ENCODE results near the gene AGAP1.

AGAP1 gene

DNA sequence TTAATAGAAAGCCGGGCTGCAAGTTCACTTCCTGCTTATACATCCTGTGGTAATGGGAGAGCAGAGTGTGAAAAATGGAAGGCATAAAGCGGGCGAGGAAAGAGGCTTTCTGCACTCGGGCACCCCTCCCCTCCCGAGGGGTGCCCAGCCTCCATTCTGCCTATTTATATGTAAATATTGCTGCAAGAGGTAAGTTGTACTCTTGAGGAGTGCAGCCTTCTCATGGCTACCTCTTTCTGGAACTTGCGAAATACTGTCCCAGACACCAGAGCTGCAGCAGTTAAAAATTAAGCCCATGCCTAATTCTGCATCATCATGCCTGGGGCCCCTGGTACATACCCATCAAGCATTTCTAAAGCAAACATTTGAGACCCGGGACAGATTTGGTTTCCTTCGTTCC lies 518.3 kb downstream of the AGAP1 start:
- no peak overlapping the region for H3K4me3 ChIP-seq (ENCODE audit: low read depth, low read length)
- DNase-seq (ENCODE audit: low read depth) = no peak
- TF ChIP-seq, protein P1, sequence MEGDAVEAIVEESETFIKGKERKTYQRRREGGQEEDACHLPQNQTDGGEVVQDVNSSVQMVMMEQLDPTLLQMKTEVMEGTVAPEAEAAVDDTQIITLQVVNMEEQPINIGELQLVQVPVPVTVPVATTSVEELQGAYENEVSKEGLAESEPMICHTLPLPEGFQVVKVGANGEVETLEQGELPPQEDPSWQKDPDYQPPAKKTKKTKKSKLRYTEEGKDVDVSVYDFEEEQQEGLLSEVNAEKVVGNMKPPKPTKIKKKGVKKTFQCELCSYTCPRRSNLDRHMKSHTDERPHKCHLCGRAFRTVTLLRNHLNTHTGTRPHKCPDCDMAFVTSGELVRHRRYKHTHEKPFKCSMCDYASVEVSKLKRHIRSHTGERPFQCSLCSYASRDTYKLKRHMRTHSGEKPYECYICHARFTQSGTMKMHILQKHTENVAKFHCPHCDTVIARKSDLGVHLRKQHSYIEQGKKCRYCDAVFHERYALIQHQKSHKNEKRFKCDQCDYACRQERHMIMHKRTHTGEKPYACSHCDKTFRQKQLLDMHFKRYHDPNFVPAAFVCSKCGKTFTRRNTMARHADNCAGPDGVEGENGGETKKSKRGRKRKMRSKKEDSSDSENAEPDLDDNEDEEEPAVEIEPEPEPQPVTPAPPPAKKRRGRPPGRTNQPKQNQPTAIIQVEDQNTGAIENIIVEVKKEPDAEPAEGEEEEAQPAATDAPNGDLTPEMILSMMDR (IDR thresholded peaks at IDR 0.05; ENCODE audit: insufficient read depth, low read depth, low read length, missing control alignments) = no peak

DNA sequence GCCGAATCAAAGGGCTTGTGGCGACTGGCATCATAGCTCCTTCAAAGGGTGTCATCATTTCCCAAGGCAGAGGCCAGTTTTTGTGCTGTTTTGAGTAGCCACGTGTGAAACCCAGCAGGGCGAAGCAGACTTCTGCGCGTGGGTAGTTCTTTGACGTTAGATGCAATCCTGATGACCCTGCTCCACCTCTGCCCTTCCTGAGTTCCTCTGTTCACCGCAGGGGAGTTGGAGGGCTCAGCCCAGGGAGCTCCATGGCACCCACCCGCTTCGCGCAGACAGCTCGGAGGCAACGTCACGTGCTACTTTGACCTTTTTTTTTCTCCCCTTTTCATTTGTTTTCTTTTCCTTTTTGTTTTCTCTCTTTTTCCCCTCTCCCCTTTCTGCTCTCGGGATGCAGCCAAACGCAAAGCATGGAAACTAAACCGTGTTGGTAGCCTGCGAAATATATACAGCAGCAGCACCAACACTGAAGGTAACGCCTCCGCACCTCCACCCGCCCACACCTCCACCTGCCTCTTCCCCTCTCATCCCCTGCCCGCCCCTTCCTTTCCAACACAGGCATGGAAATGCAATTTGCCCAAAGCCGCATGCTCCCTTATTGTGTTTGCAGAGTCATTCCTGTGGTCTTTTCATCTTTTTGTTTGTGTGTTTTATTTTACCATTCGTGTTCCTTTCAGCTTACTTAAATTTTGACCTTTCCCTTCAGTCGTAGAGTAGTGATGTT lies 520.7 kb downstream of the AGAP1 start:
- H3K4me3 ChIP-seq (ENCODE audit: low read depth, low read length) = no peak overlapping the region
- TF ChIP-seq, protein P1 (IDR thresholded peaks at IDR 0.05; ENCODE audit: insufficient read depth, low read depth, low read length, missing control alignments) = no peak
- DNase-seq (ENCODE audit: low read depth) = no peak

DNA sequence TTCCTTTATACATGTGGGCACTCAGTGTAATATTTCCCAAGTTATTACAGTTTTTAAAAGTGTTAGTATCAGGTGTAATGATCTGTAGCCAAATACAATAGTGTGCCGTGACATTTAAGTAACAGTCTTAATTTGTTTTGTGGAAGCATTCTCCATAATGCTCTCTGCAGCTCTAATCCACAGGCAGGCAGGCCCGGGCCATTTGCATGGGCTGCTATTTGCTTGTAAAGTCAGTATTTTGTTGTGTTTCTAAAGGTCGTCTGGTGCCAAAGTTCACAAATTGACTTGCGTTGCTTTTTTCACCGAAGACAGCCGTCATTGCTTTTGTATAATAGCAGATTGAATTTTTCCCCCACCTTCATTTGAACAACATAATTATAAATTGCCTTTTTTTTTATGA lies 521.3 kb downstream of the AGAP1 start:
- H3K4me3 ChIP-seq (ENCODE audit: low read depth, low read length) = no peak overlapping the region
- TF ChIP-seq, protein P1 (IDR thresholded peaks at IDR 0.05; ENCODE audit: insufficient read depth, low read depth, low read length, missing control alignments) = no peak
- no peak for DNase-seq (ENCODE audit: low read depth)

DNA sequence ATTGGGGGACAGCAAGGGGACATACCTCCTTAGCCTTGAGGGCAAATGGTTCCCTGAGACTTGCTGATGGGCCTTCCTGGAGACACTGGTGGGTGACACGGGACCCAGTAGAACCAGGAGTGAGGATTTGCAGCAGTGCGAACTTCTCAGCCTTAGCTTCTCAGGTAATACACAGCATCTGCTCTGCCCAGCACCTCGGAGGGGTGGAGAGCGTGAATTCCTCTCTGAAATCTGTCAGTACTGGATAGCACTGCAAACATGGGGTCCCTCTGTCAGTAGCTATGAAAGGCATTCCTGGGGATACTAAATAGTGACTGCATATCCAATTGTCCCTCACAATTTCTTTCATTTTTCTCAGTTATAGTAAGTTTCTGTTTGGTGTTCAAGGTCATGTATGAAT lies 522.7 kb downstream of the AGAP1 start:
- no peak overlapping the region for H3K4me3 ChIP-seq (ENCODE audit: low read depth, low read length)
- DNase-seq (ENCODE audit: low read depth) = no peak
- TF ChIP-seq, protein P1 (IDR thresholded peaks at IDR 0.05; ENCODE audit: insufficient read depth, low read depth, low read length, missing control alignments) = no peak

DNA sequence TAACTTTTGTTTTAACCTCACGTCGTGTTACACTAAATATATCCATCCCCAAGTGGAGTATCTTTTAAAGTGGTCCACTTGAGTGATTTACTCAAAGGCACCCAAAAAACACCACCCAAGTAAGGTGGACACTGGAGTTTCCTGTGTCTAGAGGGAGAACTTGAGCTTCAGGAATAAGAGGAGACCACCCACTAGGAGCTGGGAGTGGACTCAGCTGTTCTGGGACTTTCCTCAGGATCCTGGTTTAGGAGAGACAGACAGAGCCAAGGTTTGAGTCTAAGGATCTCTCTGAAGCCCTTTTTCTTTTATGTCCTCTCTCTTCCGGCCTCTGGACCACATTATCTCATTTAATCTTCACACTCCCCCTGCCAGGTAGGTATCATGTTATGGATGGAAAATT lies 523.6 kb downstream of the AGAP1 start:
- DNase-seq (ENCODE audit: low read depth) = no peak
- H3K4me3 ChIP-seq (ENCODE audit: low read depth, low read length) = no peak overlapping the region
- TF ChIP-seq, protein P1 (IDR thresholded peaks at IDR 0.05; ENCODE audit: insufficient read depth, low read depth, low read length, missing control alignments) = no peak

DNA sequence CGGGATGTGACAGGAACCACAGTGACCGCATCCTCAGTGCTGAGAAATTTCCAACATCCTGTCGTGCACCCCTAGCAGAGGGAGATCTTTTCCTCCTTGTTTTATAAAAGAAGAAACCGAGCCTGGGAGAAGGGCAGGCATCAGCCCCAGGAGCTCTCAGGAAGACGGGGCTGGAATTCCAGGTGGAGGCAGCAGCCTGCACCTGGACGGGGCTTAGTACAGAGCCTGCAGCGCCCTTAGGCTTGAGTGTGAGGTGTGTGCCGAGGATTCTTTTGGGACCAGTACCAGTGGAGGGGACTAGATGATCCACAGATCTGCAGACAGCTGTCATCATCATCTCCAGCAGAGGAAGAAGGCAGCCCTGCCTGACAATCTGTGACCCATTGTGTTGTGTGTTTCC lies 525.6 kb downstream of the AGAP1 start:
- TF ChIP-seq, protein P1 (IDR thresholded peaks at IDR 0.05; ENCODE audit: insufficient read depth, low read depth, low read length, missing control alignments) = no peak
- DNase-seq (ENCODE audit: low read depth) = no peak
- H3K4me3 ChIP-seq (ENCODE audit: low read depth, low read length) = no peak overlapping the region

DNA sequence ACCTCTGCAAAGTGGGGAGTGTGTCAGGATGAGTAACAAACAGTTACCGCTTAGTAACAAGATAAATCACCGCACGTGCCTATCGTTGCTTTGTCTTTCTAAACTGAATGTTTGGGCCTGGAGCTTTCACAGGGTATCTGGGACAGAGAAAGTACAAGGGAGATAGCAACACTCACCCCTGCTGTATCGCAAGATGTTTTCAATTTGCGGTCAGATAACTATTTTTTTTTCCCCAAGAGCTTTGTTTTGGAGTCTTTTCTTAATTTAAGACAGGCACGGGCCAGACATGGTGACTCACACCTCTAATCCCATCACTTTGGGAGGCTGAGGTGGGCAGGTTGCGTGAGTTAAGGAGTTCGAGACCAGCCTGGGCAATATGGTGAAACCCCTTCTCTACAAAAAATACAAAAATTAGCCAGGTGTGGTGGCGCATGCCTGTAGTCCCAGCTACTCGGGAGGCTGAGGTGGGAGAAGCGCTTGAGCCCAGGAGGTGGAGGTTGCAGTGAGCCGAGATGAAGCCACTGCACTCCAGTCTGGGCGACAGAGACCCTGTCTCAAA lies 527.7 kb downstream of the AGAP1 start:
- no peak overlapping the region for H3K4me3 ChIP-seq (ENCODE audit: low read depth, low read length)
- no peak for DNase-seq (ENCODE audit: low read depth)
- TF ChIP-seq, protein P1 (IDR thresholded peaks at IDR 0.05; ENCODE audit: insufficient read depth, low read depth, low read length, missing control alignments) = no peak

All from GM12865 (cell line).